Measurements from ENCODE around the gene CFAP90.
A peak's percentile ranks its signal among the peaks of the same experiment; 100 is the strongest.

The CFAP90 gene, protein sequence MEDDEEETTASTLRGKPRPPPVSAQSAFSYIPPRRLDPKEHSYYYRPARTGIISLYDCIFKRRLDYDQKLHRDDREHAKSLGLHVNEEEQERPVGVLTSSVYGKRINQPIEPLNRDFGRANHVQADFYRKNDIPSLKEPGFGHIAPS

DNA sequence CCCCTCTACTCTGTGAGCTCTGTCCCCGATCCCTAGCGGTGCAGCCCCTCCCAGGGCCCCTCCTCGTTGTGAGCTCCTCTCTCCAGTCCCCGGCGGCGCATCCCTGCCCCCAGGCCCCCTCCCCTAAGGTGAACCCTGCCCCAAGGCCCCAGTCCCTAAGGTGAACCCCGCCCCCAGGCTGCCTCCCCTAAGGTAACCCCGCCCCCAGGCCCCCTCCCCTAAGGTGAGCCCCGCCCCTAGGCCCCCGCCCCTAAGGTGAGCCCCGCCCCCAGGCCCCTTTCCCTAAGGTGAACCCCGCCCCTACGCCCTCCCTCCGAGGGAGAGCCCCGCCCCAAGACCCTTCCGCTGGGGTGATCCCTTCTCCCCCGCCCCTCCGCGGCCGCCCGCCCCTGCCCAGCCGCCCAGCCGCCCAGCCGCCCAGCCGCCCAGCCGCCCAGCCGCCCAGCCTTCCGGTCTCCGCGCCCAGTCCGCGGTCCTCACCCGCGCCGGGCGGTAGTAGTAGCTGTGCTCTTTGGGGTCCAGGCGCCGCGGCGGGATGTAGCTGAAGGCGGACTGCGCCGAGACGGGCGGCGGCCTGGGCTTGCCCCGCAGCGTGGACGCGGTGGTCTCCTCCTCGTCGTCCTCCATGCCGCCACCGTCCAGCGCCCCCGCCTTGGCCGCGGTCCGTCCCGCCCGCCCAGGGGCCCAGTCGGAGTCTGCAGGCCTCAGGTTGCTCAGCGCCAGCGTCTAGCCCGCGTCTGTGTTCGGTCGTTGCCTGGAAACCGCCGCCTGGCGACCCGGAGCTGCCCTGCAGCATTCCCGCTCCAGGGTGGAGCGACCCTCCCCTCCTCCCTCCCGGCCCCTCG is at the start of gene CFAP90:
Gene CFAP90, minus strand, starts transcription at position 739 of the 845 bp plus-strand sequence. Its CDS starts 112 bp downstream, at position 627.
- peak; percentile 81 for DNase-seq

DNA sequence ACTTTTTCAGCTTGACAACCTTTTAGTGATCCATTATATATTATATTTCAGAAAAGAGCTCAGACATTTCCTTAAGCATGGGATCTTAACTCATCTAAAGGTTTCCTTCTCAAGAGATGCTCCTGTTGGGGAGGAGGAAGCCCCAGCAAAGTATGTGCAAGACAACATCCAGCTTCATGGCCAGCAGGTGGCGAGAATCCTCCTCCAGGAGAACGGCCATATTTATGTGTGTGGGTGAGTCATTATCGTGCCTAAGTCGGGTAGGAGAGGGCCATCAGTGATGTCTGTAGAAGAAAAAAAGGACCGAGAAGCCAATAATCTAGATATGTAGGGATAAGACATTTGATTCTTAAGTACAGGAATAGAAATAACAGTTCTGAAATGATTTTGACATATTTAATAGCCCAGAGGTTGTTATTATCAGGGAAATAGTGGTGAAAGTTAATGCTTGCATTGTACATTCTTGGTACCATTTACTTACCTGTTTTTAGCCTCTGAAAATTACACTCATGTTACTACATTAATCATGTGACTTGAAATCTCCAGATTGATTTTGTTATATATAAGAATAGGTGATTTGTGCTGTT is 46.2 kb upstream of the CFAP90 start:
- peak; percentile 23 for DNase-seq

DNA sequence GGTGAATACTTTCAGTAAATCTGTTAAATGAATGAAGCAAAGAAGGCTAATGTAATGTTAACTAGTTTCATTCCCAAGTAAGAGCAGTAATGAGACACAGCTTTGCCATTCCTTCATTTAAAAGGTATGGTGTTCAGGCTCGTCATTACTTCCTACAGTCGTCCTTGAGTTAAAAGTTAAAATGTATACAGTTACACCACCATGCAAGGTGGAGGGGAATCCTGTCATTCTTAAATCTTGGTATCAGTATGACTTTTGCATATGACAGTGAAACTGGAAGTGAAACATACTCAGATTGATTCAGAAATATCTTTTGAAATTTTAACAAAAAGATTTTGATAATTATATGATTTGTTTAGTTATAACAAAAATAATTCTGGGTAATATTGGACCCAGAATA is 43.9 kb upstream of the CFAP90 start:
- no peak for DNase-seq

DNA sequence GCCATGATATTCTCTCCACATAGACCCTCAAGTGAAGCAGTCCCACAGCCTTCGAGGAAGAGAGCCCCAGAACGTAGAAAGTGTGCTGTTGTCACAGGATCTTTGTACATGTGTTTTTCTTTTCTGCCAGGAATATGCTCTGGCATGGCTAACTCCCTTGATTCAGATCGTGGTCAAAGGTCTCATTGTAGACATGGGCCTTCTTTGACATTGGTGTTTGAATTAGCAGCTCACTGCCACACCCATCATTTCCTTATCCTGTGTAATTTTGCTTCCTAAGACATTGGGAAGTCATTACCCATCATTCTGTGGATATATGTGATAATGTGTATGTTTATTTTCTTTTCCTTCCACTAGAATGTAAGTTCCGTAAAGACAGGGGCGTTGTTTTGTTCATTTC is 43.5 kb upstream of the CFAP90 start:
- no peak for DNase-seq

DNA sequence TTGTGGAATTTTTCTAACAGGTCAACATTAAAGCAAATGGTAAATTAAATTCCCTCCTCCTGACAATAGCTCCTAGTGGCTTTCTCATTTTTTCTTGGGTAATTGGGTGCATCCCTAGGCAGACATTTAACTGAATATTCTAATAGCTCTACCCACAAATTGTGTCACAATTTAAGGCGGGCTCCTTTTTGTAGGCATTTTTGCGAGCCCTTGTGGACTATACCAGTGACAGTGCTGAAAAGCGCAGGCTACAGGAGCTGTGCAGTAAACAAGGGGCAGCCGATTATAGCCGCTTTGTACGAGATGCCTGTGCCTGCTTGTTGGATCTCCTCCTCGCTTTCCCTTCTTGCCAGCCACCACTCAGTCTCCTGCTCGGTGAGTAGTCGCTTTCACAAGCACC is 38.0 kb upstream of the CFAP90 start:
- DNase-seq: no peak

DNA sequence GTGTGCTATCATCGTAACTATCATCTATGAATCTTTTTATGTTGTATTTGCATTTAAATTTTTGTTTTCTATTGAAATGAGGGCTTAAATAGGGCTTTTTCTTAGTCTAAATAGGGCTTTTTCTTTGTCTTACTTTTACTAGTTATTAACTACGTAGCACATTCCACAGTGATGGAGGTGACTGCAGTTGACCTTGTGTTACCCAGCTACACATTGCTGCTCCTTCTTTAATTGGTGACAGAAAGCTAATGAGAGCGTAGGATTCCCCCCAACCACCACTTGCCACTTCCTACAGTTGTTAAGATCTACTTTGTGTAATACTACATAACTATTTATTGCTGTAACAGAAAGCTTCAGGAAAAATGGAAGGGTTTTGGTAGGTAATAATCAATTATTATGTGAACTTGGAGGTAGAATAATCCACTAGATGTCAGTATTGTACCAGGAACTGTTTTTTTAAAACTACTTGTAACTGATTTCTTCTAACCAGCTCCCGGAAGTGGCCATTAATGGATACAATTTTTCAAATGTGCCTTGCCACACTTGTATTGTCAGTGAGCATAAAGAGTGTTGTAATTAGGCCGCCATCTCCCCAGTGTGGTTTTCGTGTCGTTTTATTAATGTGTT is 36.0 kb upstream of the CFAP90 start:
- peak; percentile 49 for DNase-seq

DNA sequence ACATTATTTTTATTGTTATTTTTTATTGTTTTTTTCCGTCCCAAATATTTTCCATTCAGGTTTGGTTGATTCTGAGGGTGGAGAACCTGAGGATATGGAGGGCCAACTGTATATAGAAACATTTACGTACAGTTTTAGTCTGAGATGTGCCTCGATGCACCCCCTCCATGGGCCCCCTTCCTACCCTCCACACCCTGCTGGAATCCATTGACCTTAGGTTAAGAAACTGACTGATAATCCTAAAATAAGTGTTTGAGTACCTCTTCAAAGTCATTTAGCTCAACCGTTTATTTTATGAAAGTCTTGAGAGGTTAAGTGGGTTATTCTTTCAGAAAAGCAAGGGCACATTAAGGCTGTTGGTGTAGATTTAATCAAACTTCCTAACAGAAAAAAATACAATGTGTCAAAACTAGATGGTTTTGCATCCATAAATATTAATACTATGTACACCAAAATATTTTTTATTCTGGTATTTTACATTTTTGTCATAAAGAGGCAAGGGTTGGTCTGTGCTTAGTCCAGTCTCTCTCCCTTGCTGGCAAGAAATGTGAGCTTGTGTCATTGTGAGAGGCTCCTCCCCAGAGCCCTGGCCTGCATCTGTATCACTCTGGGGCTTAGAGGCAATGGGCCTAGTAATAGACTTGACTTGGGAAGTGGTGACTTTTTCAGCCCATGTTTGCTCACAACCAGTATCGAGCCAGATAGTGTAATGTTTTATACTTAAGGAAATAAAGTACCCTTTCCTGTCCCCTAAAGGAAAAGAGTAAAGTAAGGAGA is 33.7 kb upstream of the CFAP90 start:
- no peak for DNase-seq

DNA sequence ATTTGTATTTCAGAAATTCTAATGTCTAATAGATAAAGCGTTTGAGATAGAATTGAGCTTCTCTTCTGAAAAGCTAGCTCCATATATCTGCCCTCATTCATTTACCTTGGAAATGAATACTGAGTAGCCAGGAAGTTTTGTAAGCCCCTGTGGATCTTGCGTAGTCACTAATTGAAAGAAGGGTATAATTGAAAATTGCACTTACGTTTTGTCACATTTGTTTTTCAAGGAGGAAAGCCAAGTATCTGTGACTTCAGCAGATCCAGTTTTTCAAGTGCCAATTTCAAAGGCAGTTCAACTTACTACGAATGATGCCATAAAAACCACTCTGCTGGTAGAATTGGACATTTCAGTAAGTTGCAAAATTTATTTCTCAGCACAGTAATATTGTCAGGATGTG is 32.0 kb upstream of the CFAP90 start:
- DNase-seq: no peak

DNA sequence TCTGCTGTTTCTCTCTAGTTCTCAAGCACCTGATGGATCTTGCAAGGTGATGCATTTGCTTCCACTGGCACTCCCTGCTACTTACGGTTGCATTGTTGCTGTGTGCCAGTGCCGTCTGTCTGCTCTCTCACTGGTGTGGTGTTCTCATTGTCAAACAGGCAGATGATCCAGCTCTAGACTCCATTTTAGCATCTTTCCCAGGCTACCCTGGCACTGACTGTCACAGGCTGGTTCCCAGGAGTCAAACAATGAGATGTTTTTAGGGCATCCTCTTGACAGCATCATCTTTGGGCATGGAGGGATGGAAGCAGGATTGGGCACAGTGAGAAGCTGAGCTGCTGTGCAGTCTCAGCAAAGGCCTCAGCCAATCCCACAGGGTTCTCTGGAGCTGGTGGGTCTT is 30.9 kb upstream of the CFAP90 start:
- DNase-seq: no peak

DNA sequence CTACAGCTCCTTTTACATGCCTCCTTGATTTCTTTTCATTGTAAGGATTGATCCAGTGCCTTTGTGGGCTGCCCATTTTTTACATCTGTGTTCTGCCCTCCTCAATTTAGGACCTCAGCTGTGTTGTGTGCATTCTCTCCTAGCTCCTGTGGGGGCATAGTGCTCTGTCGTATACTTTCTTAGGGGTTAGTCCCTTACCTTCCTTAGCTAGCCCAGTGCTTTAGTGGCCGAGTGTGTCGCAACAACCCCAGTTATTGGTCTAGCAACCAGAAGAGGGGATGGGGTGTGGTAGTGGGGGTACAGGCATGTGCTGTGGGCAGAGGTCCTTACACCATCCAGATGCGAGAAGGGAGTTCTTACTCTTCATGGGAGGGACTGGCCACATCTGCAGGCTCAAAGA is 30.2 kb upstream of the CFAP90 start:
- DNase-seq: no peak

DNA sequence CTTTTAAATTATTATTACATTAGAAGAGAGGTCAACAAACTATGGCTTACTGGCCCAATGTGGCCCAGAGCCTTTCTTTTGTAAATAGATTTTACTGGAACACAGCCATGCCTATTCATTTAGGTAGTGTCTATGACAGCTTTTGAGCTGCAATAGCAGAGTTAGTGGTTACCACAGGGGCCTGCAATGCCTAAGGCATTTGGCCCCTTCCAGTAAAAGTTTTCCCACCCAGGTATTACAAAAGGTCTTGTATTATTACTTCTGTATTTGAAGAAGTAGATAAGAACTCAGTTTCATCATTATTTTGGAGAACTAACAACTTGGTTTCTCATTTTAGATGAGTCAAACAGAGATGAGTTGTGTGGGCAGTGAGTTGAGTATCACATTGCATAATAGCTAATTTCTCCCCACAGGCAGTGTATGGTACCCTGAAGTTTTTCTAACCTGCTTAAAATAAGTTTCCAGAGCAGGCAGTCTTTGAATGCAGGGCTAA is 27.5 kb upstream of the CFAP90 start:
- DNase-seq: no peak

DNA sequence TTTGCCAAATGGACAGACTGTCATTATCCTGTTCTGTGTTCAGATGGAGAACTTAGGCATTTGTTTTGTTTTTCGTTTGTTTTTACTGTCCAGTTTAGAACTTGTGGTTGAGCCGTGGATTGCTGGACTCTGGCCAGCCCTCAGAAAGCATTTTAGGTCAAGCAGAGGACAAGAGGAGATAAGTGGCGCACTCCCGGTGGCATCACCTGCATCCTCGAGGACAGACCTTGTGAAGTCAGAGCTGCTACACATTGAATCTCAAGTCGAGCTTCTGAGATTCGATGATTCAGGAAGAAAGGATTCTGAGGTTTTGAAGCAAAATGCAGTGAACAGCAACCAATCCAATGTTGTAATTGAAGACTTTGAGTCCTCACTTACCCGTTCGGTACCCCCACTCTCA is 26.9 kb upstream of the CFAP90 start:
- DNase-seq: no peak

DNA sequence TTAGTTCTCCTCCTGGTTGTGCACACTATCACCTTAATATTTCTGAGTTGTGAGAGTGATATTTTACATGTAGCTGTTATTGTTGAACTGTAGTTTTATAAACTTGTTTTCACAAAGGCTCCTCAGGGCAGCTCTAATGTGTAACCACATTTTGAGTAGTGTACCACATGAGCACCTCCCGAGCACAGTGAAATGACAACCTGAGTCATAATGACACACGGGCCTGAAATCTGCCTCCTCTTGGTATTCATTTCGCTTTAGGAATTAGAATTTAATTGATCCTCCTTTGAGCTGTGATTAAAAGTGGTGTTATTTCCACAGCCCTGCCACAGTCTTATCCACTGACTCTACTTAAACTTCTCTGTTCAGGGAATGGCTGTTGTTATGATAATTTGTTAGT is 25.9 kb upstream of the CFAP90 start:
- no peak for DNase-seq

DNA sequence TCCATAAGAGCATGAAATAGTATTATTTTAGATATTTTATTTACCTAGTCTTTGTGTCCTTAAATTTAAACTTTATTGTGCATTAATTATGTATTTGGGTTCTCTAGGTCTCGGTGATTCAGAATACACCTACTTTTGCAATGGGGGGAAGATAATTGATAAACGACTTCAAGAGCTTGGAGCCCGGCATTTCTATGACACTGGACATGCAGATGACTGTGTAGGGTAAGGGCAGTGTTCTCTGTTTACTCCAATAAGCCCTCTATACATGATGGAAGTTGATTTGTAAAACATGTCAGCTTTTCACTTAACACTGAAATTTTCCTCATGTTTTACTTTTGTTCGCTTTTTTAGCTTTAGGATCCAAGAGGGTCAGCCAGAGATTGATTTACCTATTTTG is 24.2 kb upstream of the CFAP90 start:
- no peak for DNase-seq

DNA sequence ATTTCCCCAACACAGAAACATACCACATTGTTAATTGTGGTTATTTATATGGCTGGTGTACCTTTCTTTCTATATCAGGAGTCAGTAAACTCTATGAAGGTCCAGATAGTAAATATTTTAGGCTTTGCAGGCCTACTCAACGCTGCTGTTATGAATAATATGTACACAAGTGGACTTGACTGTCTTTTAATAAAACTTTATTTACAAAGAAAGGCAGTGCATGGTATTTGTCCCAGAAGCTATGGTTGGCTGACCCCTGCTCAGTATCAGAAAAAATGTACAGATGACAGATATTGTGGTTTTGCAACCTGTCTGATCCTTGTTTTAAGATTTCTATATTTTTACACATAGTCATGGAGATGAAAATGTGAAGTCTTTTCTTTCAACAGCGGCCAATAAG is 23.7 kb upstream of the CFAP90 start:
- DNase-seq: no peak

DNA sequence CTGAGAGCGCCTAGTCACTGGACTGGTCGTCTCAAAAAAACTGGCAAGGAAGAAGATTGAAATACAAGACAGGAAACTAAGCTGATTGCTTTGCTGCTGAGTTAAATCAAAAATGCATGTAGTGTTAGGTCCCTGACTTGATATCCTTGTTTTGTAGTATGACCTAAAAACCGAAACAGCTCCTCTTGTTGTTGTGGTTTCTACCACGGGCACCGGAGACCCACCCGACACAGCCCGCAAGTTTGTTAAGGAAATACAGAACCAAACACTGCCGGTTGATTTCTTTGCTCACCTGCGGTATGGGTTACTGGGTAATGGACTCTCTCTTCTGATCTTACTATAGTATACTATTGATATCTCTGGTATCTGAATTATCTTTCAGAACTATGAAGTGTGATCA is 22.3 kb upstream of the CFAP90 start:
- DNase-seq: no peak

DNA sequence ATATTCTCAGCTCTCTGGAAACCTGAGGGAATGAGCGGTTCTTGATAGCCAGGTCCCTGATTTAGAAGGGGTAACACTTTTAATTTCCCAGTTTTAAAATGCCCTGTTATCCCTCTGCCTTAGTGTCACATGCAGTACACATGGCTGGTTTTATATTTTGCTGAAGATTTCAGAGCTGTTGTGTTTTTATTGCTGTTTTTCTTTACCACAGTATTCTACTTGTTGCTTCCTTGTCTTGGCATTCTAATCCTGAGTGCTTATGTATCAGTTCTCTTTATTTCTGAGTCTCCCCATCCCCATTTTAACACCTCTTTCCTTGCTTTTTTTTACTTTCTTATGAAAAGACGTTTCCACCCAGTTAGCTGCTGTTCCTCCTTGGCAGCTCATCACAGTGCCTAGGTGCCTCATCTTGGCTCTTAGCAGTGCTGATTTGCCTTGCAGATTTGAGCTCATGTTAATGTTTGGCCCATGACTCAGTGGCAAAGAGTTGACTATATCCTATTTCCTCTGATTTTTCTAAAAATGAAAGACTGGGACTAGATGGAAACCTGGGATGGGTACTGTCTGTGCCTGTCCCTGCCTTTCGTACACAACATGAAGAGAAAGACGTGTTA is 21.7 kb upstream of the CFAP90 start:
- no peak for DNase-seq

DNA sequence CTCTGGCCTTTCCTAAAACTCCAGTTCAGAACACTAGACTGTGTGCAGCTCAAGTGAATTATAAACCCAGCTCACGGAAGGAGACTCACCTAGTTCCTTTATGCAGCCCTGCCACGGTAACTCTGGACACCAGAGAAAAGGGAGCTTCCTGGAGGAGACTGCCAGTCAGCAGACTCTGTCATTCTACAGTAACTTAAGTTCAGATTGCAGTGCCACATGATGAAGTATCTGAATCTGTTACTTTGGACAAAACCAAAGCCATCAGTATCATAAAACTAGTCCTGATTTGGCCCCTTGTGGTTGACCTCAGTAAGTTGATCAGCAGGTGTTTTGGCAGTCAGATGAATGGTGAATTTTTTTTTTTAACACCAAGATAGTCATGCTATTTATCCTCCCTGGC is 20.7 kb upstream of the CFAP90 start:
- no peak for DNase-seq

DNA sequence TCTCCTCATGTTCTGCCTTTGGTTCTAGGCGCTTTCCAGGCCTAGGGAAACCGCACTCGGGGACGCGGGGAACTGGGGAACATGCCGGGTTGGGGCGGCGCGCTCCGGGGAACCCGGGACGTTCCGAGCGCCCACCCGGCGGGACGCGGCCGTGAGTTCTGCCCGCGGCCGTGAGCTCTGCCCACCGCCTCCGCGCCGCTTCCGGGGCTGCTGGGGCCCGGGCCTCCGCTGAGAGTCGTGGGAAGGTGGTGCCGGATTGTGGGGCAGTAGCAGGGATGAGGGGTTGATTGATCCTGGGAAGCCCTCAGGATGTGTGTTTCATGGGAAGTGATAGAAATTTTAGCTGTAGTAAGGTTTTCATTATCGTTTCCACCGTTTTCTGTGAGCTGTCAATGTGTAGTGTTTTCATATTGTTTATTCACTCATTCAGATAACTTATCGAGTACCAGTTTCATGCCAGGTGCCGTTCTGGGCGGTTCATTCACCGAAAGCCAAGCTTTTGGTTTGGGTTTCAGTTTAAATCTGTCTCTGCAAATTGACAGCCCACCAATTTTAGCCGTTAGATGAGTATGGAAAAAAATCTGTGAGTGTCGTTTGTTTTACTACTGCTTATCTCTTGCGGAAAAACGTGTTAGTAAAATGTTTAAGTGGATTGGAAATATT is 18.7 kb upstream of the CFAP90 start:
- DNase-seq: no peak

DNA sequence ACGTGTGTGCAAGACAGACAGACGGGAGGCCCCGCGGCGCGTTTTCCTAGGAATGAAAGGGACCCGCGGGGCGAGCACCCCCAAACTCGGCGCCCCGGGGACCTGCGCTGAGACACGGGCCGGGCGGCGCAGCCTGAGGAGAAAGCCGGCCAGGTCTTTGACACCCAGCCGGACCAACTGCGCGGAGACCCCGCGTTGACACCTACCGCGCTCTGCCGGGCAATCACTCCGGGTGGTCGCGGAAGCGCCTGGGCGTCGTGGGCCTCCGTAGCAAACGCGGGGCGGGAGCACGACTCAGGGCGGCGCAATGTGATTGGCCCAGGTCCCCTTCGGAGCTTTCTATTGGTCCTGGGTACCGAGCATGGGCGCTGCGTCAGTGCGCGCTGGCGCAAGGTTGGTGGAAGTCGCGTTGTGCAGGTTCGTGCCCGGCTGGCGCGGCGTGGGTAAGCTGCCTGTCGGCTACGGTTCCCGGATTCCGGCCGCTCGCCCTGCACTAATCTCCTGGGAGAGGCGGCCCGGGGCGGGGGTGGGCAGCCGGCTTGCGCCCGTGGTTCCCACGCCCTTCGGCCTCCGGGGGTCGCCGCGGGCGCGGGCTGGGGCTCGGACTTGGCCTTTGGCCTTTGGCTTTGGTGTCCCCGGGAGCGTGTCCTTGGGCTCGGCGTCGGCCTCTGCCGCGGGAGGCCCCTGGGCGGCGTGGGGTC is 18.0 kb upstream of the CFAP90 start, which contains the start of the genes FASTKD3 and MTRR:
Gene FASTKD3, minus strand, starts transcription at position 259 of the 701 bp plus-strand sequence. CDS start 948 bp downstream, outside the sequence.
Gene MTRR, plus strand, starts transcription at position 376 of the 701 bp plus-strand sequence. CDS start 1,647 bp downstream, outside the sequence.
- peak; percentile 96 for DNase-seq

DNA sequence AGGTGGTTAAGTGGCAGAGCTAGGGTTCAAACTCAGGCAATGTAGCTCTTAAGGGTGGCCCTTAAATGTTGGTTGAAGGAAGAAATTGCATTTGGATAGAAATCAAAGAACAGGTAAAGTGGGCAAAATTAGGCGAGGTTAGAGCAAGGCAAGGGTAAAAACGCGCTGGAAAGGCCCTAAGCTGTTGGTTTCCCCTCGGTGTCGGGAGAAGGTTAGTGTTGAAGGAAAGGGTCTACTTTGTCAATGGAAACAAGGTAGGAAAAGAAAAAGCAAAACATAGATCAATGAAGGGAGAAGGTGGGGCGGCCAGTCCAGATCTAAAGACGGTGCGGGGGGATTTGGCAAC is 17.5 kb upstream of the CFAP90 start:
- no peak for DNase-seq
